ENCODE data around the gene KIF21A.

Gene KIF21A

DNA sequence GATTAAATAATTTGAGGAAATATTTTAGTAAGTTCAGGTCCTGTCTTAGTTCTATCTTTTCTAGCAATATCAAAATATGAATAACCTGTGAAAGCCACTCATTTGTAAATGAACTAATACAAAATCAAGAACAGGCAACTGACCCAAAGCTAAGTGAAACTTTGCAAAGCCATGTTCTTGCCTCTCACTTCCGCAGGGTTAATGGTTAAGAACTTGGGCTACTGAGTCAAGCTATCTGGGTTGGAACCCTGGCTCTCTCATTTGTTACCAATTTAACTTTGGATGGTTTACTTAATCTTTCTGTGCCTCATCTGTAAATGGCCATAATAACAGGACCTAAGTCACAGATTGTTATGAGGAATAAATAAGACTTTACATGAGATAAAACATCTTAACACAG lies 2.8 kb downstream of the KIF21A start:
- no peak for TF ChIP-seq POLR2AphosphoS5 (IDR thresholded peaks at IDR 0.05; ENCODE audit: low read depth, low read length)
- TF ChIP-seq TAF1 (IDR thresholded peaks at IDR 0.05; ENCODE audit: borderline replicate concordance, insufficient read depth, low read length): no peak
- TF ChIP-seq, protein P1, sequence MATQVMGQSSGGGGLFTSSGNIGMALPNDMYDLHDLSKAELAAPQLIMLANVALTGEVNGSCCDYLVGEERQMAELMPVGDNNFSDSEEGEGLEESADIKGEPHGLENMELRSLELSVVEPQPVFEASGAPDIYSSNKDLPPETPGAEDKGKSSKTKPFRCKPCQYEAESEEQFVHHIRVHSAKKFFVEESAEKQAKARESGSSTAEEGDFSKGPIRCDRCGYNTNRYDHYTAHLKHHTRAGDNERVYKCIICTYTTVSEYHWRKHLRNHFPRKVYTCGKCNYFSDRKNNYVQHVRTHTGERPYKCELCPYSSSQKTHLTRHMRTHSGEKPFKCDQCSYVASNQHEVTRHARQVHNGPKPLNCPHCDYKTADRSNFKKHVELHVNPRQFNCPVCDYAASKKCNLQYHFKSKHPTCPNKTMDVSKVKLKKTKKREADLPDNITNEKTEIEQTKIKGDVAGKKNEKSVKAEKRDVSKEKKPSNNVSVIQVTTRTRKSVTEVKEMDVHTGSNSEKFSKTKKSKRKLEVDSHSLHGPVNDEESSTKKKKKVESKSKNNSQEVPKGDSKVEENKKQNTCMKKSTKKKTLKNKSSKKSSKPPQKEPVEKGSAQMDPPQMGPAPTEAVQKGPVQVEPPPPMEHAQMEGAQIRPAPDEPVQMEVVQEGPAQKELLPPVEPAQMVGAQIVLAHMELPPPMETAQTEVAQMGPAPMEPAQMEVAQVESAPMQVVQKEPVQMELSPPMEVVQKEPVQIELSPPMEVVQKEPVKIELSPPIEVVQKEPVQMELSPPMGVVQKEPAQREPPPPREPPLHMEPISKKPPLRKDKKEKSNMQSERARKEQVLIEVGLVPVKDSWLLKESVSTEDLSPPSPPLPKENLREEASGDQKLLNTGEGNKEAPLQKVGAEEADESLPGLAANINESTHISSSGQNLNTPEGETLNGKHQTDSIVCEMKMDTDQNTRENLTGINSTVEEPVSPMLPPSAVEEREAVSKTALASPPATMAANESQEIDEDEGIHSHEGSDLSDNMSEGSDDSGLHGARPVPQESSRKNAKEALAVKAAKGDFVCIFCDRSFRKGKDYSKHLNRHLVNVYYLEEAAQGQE (IDR thresholded peaks at IDR 0.05; ENCODE audit: insufficient read depth in 1 of 2, low read depth in 2 of 2, low read length in 2 of 2): no peak
- no peak for TF ChIP-seq FOXP2 (optimal IDR thresholded peaks at IDR 0.05; ENCODE audit: borderline replicate concordance, extremely low read depth, extremely low read length, insufficient read depth)
- TF ChIP-seq SIN3A (IDR thresholded peaks at IDR 0.05; ENCODE audit: borderline replicate concordance, insufficient read depth, low read length): no peak

DNA sequence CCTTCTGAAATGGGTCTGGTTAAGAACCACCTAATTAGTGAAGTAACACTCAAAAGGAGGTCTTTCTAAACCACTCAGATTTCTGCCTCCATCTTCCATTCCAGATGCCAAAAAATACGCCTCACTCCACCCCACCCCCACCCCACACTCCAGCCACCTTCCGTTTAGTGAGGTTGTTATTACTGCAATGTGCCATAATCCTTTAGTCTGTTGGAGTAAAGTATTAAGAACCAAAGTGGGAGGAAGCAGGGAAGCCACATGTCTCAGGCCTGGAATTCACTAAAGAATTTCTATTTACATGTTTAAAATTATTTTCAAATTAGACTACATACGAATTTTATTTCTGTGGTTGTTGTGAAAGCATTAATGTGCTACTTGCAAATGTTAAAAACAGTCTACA lies 7.4 kb downstream of the KIF21A start:
- TF ChIP-seq SIN3A (IDR thresholded peaks at IDR 0.05; ENCODE audit: borderline replicate concordance, insufficient read depth, low read length) (no peak), POLR2AphosphoS5 (IDR thresholded peaks at IDR 0.05; ENCODE audit: low read depth, low read length) (no peak), FOXP2 (optimal IDR thresholded peaks at IDR 0.05; ENCODE audit: borderline replicate concordance, extremely low read depth, extremely low read length, insufficient read depth) (no peak), TAF1 (IDR thresholded peaks at IDR 0.05; ENCODE audit: borderline replicate concordance, insufficient read depth, low read length) (no peak)
- TF ChIP-seq, protein P1 (IDR thresholded peaks at IDR 0.05; ENCODE audit: insufficient read depth in 1 of 2, low read depth in 2 of 2, low read length in 2 of 2): no peak

DNA sequence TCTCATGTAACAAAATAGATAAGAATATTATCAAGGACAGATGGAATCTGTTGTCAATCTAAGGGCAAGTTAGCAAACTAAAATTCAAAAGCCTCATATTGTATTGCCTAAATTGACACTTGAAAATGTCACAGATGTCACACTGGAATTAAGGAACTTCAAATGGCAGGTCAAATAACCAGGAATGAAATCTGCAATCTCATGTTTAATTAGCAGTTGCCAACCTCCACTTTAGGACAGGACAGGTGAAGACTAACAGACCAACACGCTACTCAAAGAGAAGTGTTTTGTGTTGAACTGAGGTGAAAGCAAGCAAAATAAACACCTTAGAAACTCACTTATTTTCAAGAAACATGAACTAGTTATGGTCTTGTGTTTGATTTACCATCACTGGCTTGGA lies 11.1 kb downstream of the KIF21A start:
- TF ChIP-seq SIN3A (IDR thresholded peaks at IDR 0.05; ENCODE audit: borderline replicate concordance, insufficient read depth, low read length): no peak
- TF ChIP-seq FOXP2 (optimal IDR thresholded peaks at IDR 0.05; ENCODE audit: borderline replicate concordance, extremely low read depth, extremely low read length, insufficient read depth): no peak
- no peak for TF ChIP-seq POLR2AphosphoS5 (IDR thresholded peaks at IDR 0.05; ENCODE audit: low read depth, low read length)

DNA sequence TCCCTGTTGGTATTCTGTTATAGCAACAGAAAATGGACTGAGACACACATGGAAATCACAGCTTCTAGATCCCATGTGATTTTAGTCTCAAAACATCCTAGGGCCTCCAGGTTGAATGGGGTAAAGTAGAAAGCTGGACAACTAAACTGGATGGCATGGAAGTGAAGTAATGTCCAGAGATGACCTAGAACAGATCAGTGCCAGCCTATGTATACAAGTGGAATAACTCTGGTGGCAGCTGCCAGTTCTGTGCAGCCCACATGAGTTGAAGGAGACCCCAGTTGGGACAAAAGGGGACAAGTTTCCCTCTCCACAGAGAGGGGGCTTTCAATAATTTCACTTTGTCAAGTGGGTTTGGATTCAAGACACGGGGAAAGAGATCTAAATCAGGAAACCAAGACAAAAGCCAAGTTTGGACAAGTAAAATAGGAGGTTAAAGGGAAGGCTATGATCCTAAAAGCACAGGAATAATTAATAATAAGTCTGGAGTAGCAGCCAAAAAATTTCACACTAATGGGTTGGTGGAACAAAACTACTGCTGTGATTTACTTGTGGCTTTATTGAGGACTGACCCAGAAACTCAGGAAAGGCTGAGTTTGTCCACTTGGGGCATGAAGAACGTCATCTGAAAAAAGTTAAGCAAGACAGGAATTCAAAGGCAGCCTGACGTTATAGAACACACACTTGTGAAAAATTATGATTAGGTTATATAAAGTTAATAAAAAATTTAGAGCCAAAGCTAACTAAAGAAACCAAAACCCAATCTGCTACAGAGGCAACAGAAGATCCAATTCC lies 11.7 kb downstream of the KIF21A start:
- TF ChIP-seq, protein P1 (IDR thresholded peaks at IDR 0.05; ENCODE audit: insufficient read depth in 1 of 2, low read depth in 2 of 2, low read length in 2 of 2): no peak
- TF ChIP-seq FOXP2 (optimal IDR thresholded peaks at IDR 0.05; ENCODE audit: borderline replicate concordance, extremely low read depth, extremely low read length, insufficient read depth) (no peak), SIN3A (IDR thresholded peaks at IDR 0.05; ENCODE audit: borderline replicate concordance, insufficient read depth, low read length) (no peak), POLR2AphosphoS5 (IDR thresholded peaks at IDR 0.05; ENCODE audit: low read depth, low read length) (no peak), TAF1 (IDR thresholded peaks at IDR 0.05; ENCODE audit: borderline replicate concordance, insufficient read depth, low read length) (no peak)

DNA sequence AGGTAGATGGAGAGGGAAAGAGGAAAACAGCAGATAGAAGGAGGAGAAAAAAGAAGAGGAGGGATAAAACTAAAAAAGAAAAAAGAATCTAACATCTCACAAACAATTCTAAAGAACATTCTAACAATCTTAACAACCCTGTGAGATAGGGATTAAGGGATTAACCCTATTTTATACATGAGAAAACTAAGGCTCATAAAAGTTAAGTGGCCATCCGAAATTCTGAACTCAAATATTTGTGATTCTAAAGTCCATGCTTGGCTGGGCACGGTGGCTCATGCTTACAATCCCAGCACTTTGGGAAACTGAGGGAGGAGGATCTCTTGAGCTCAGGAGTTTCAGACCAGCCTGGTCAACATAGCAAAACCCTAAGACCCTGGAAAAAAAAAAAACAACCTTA lies 13.1 kb downstream of the KIF21A start:
- TF ChIP-seq, protein P1 (IDR thresholded peaks at IDR 0.05; ENCODE audit: insufficient read depth in 1 of 2, low read depth in 2 of 2, low read length in 2 of 2): no peak
- TF ChIP-seq POLR2AphosphoS5 (IDR thresholded peaks at IDR 0.05; ENCODE audit: low read depth, low read length) (no peak), TAF1 (IDR thresholded peaks at IDR 0.05; ENCODE audit: borderline replicate concordance, insufficient read depth, low read length) (no peak), FOXP2 (optimal IDR thresholded peaks at IDR 0.05; ENCODE audit: borderline replicate concordance, extremely low read depth, extremely low read length, insufficient read depth) (no peak), SIN3A (IDR thresholded peaks at IDR 0.05; ENCODE audit: borderline replicate concordance, insufficient read depth, low read length) (no peak)
